PC-3 (cell line): Measurements from ENCODE around the gene PEX13.

Source experiments
- CTCF ChIP-seq: fragments of 300-600 bp; sonication (generic); conservative IDR thresholded peaks from 2 replicates; pipeline ENCODE4 v1.5.1; 2017; ENCODE audit warnings: antibody characterized with exemption, low read depth, mild to moderate bottlenecking, low read length
- EZH2 ChIP-seq: fragments of 300-600 bp; sonication (generic); IDR thresholded peaks from one replicate; pipeline ENCODE4 v1.6.1; 2017; ENCODE audit warnings: antibody characterized with exemption, mild to moderate bottlenecking, low read length; ENCODE audit not compliant: unreplicated experiment

GRCh38 chr2:61006486-61007105 is 10.9 kb upstream of the PEX13 start:
- TF ChIP-seq CTCF (no peak), EZH2 (no peak)
